Esophagus (tissue), 2 donors: ENCODE data around the gene PAGE2. TPM values are rescaled to one million over a fixed set of nuclear protein-coding genes. Genes with fewer than 3 reads are reported as not detected.
"Not testable (repeated sequence)": the region's sequence is repeated elsewhere in the genome, so short reads cannot be mapped to it uniquely, and the experiment has no call there.

ENCODE experiments used
- H3K27ac ChIP-seq, 2 donors: one replicate each; pipeline ENCODE4 v1.5.1; 2013; ENCODE audit warnings: low read depth in 2 of 2, mild to moderate bottlenecking in 2 of 2, inconsistent platforms in 1 of 2, low read length in 1 of 2, moderate library complexity in 1 of 2
- H3K27me3 ChIP-seq, 2 donors: one replicate each; pipeline ENCODE4 v1.6.1; 2013; ENCODE audit warnings: low read length in 2 of 2, control low read depth in 1 of 2, mild to moderate bottlenecking in 1 of 2; ENCODE audit not compliant: insufficient read depth in 2 of 2, control insufficient read depth in 1 of 2
- H3K36me3 ChIP-seq, 2 donors: one replicate each; pipeline ENCODE4 v1.6.1; 2013; ENCODE audit warnings: low read length in 1 of 2; ENCODE audit not compliant: control insufficient read depth in 2 of 2, insufficient read depth in 2 of 2
- H3K4me1 ChIP-seq, 2 donors: one replicate each; pipeline ENCODE4 v1.6.1; 2013; ENCODE audit warnings: low read length in 1 of 2; ENCODE audit not compliant: control insufficient read depth in 2 of 2, insufficient read depth in 2 of 2
- H3K4me3 ChIP-seq, 2 donors: one replicate each; pipeline ENCODE4 v1.5.1; 2013; ENCODE audit warnings: low read length in 2 of 2, mild to moderate bottlenecking in 2 of 2, low read depth in 1 of 2, moderate library complexity in 1 of 2
- H3K9me3 ChIP-seq, 2 donors: one replicate each; pipeline ENCODE4 v1.6.1; 2013; ENCODE audit warnings: mild to moderate bottlenecking in 2 of 2, low read depth in 1 of 2, low read length in 1 of 2, moderate library complexity in 1 of 2; ENCODE audit not compliant: control insufficient read depth in 2 of 2, insufficient read depth in 1 of 2
- whole genome bisulfite sequencing, 2 donors: extraction: QIAGEN DNeasy Blood & Tissue Kit; methylation state at CpG; one replicate each; pipeline ENCODE4 v1.1.7; 2013; 5-methylcytosine and 5-hydroxymethylcytosine counted together
- polyA plus RNA-seq, 2 donors: library from polyadenylated mRNA; stranded (reverse); fragments of 200-250 nt; gene quantifications; one replicate each; pipeline ENCODE4 v1.2.3, GENCODE V29; 2013
- donor health status: healthy with polysubstance abuse.
- donor health status: Bipolar disorder and iron deficiency.

Gene PAGE2
- polyA plus RNA-seq, 2 donors = not detected

DNA sequence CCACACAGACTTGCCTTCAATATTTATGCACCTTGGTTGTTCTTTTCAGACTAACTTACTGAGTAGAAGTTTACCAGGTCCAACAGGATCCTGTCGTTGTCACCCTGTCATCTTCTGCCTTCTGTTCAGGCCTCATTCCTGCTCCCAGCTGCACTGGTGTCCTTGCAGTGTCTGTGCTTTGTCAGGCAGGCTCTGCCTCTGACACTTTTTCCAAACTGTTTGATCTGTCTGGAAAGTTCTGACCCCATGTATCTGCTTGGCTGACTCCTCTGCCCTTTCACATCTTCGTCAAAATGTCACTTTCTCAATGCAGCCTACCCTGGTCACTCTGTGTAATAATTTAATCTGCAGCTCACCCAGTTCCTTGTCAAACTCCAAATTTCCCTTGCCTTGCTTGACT is 9.9 kb downstream of the PAGE2 start:
- Histone ChIP-seq H3K4me1 (no peaks in the 10 kb centered on the region), H3K9me3 (no peaks in the 10 kb centered on the region), H3K27me3 (peaks cover 0 to 4% of the 10 kb centered on the region in 2 donors), H3K36me3 (no peaks in the 10 kb centered on the region), H3K4me3 (no peak overlapping the region), H3K27ac (no peak overlapping the region)
- 27 to 41% methylated on average over 2 of the region's 2 CpGs for WGBS, 2 donors

DNA sequence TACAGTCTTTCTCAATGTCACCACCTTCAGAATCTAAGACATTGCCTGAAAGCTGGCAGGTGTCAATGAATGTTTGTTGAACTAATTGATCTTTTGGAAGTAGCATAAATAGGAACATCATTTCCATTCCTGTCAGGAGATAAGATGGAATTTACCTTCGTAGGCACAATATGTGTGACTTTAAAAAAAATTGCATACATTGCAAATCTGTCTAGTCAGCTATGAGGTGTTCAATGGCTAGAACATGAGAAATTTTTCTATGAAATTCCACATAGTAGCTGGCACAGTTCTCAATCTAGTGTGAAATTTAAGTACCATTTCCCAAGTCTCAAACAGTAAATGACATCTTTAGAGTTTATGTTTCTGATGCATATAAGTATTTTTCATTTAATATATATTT is 10.3 kb downstream of the PAGE2 start:
- H3K9me3 ChIP-seq = no peaks in the 10 kb centered on the region
- WGBS, 2 donors = 44 to 49% methylated on average over 1 of the region's 1 CpG
- no peak overlapping the region for H3K27ac ChIP-seq

GRCh38 chrX:55102754-55103153 is 13.9 kb downstream of the PAGE2 start:
- Histone ChIP-seq H3K4me3 (no peak overlapping the region), H3K4me1 (no peaks in the 10 kb centered on the region), H3K36me3 (no peaks in the 10 kb centered on the region), H3K9me3 (no peaks in the 10 kb centered on the region), H3K27me3 (no peaks in the 10 kb centered on the region), H3K27ac (no peak overlapping the region)
- WGBS, 2 donors = 59 to 79% methylated on average over 3 of the region's 3 CpGs

More for the DNA sequence above, 10.3 kb downstream of the PAGE2 start:
- H3K36me3 ChIP-seq = no peaks in the 10 kb centered on the region
- no peaks in the 10 kb centered on the region for H3K4me1 ChIP-seq
- peaks cover 0 to 4% of the 10 kb centered on the region in 2 donors for H3K27me3 ChIP-seq
- H3K4me3 ChIP-seq = no peak overlapping the region

DNA sequence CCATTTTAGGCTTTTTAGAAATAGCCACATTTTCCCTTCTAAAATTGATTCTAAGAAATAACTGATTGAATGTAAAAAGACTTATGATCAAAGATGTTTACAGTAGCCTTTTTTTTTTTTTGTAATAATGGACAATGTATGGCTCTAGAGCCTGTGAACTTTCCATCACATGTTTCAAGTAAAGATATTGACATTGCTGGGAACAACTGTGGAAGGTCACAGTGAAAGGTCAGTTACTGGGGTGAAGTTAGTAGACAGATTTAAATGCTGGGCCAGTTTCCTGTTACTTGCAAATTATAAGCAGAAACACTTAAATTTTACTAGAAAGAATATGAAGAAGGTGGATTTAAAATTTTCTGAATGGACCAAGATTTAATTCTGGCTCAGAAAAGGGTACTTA is 18.4 kb downstream of the PAGE2 start:
- H3K27me3 ChIP-seq = no peaks in the 10 kb centered on the region
- no peaks in the 10 kb centered on the region for H3K9me3 ChIP-seq
- H3K36me3 ChIP-seq = no peaks in the 10 kb centered on the region
- no peaks in the 10 kb centered on the region for H3K4me1 ChIP-seq
- H3K4me3 ChIP-seq = no peak overlapping the region
- no peak overlapping the region for H3K27ac ChIP-seq

GRCh38 chrX:55107911-55108310 is 19.1 kb downstream of the PAGE2 start:
- Histone ChIP-seq H3K27me3 (no peaks in the 10 kb centered on the region), H3K9me3 (no peaks in the 10 kb centered on the region), H3K27ac (no peak overlapping the region), H3K4me1 (no peaks in the 10 kb centered on the region), H3K36me3 (no peaks in the 10 kb centered on the region), H3K4me3 (no peak overlapping the region)
- 28 to 35% methylated on average over 2 of the region's 2 CpGs for WGBS, 2 donors

DNA sequence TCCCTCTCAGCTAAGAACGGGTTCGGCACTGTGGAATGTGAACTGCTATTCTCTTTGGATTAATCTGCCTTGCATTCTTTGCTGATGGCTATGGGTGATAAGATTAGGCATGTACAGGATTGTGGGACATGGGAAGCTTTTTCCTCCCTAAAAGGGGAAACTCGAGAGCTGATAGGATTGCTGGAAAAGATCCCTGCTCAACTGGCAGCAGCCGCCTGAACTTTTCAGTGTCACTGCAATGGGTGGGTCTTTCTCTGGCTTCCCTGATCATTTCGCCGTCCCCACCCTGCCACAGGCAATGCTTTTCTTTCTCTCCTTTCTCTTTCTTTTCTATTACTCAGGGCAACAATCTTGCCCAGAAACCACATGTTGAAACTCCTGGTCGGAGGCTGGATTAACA is 20.5 kb downstream of the PAGE2 start:
- no peak overlapping the region for H3K4me3 ChIP-seq
- H3K27ac ChIP-seq = no peak overlapping the region
- peaks cover 0 to 3% of the 10 kb centered on the region in 2 donors for H3K27me3 ChIP-seq
- no peaks in the 10 kb centered on the region for H3K9me3 ChIP-seq
- H3K36me3 ChIP-seq = no peaks in the 10 kb centered on the region
- H3K4me1 ChIP-seq = no peaks in the 10 kb centered on the region
- 33 to 50% methylated on average over 6 to 7 of the region's 7 CpGs for WGBS, 2 donors

- H3K4me3 ChIP-seq = no peak overlapping the region
- H3K4me1 ChIP-seq = no peaks in the 10 kb centered on the region
- no peaks in the 10 kb centered on the region for H3K36me3 ChIP-seq
- 57 to 64% methylated on average over 8 of the region's 8 CpGs for WGBS, 2 donors
- no peaks in the 10 kb centered on the region for H3K9me3 ChIP-seq
- peaks cover 0 to 3% of the 10 kb centered on the region in 2 donors for H3K27me3 ChIP-seq
- no peak overlapping the region for H3K27ac ChIP-seq
Observed at GRCh38 chrX:55111578-55112254, 22.9 kb downstream of the PAGE2 start.

- not testable (repeated sequence) for H3K36me3 ChIP-seq, H3K27ac ChIP-seq, H3K9me3 ChIP-seq, H3K4me1 ChIP-seq, H3K27me3 ChIP-seq, H3K4me3 ChIP-seq
- 51 to 62% methylated on average over 7 of the region's 7 CpGs for WGBS, 2 donors
Observed at GRCh38 chrX:55116589-55116988, 27.8 kb downstream of the PAGE2 start.

- no peaks in the 10 kb centered on the region for H3K9me3 ChIP-seq
- H3K4me3 ChIP-seq = no peak overlapping the region
- WGBS, 2 donors = 70 to 79% methylated on average over 3 of the region's 3 CpGs
- no peaks in the 10 kb centered on the region for H3K36me3 ChIP-seq
- no peaks in the 10 kb centered on the region for H3K4me1 ChIP-seq
- no peak overlapping the region for H3K27ac ChIP-seq
- H3K27me3 ChIP-seq = peaks cover 0 to 11% of the 10 kb centered on the region in 2 donors
Observed at GRCh38 chrX:55118574-55118973, 29.8 kb downstream of the PAGE2 start.

DNA sequence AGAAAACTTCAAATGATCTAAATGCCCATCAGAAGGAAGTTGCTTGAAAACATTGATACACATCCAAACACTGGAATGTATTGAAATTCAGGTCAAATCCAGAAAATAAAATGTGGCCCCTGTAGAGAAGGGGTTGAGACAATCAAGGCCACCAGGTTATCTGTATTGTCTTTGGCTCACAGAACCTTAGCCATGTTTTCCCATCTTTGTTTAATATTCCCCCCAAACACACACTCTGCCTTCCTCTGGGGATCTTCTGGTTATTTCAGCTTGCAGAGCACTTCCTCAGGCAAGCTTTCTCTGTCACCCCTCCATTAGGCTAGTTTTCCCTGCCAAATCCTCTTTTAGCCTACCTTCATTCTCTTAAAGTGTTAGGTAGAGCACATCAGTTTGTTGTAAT is 30.5 kb downstream of the PAGE2 start:
- Histone ChIP-seq H3K4me1 (no peaks in the 10 kb centered on the region), H3K27me3 (peaks cover 0 to 14% of the 10 kb centered on the region in 2 donors), H3K9me3 (no peaks in the 10 kb centered on the region), H3K36me3 (no peaks in the 10 kb centered on the region), H3K27ac (no peak overlapping the region), H3K4me3 (no peak overlapping the region)
